ENCODE measurements around the gene DBN1.

DBN1 gene

GRCh38 chr5:177504086-177505056 is 30.9 kb upstream of the DBN1 start:
- no peak for DNase-seq

GRCh38 chr5:177503351-177504085 is 30.1 kb upstream of the DBN1 start:
- DNase-seq = no peak

GRCh38 chr5:177502886-177503285 is 29.5 kb upstream of the DBN1 start:
- no peak for DNase-seq

- no peak for DNase-seq
Measured at GRCh38 chr5:177501874-177502678, 28.6 kb upstream of the DBN1 start.

GRCh38 chr5:177500685-177501522 is 27.5 kb upstream of the DBN1 start:
- peak; percentile 92 for DNase-seq

- DNase-seq = no peak
Measured at GRCh38 chr5:177499842-177500241, 26.4 kb upstream of the DBN1 start.

GRCh38 chr5:177498013-177498787 is 24.8 kb upstream of the DBN1 start:
- DNase-seq = no peak

- DNase-seq = peak; percentile 94
Measured at GRCh38 chr5:177497292-177498012, 24.0 kb upstream of the DBN1 start, which contains the start of gene PDLIM7. PDLIM7 (minus strand) TSS chr5:177497604; CDS start chr5:177496512, 1,092 bp downstream.

- DNase-seq = no peak
Measured at GRCh38 chr5:177496727-177497291, 23.4 kb upstream of the DBN1 start.

GRCh38 chr5:177496070-177496726 is 22.8 kb upstream of the DBN1 start:
- no peak for DNase-seq

GRCh38 chr5:177495243-177496060 is 22.0 kb upstream of the DBN1 start:
- DNase-seq = no peak

- DNase-seq = no peak
Measured at GRCh38 chr5:177494346-177495195, 21.1 kb upstream of the DBN1 start.

- no peak for DNase-seq
Measured at GRCh38 chr5:177493795-177494345, 20.4 kb upstream of the DBN1 start.

GRCh38 chr5:177492841-177493240 is 19.4 kb upstream of the DBN1 start:
- no peak for DNase-seq

- DNase-seq = no peak
Measured at GRCh38 chr5:177491983-177492746, 18.7 kb upstream of the DBN1 start.

- no peak for DNase-seq
Measured at GRCh38 chr5:177491429-177491945, 18.1 kb upstream of the DBN1 start.

Measured in T-helper 9 cell (primary cell).